ENCODE data around the gene MEF2C. TPM values are rescaled to one million over a fixed set of nuclear protein-coding genes. Genes with fewer than 3 reads are reported as not detected.
"Not testable (repeated sequence)": the region's sequence is repeated elsewhere in the genome, so short reads cannot be mapped to it uniquely, and the experiment has no call there.

MEF2C gene
- total RNA-seq, 2 donors from 2014 or later: 0.64 to 0.86 TPM

- H3K4me3 ChIP-seq (ENCODE audit: low read length); H3K9me3 Mint-ChIP-seq; H3K36me3 Mint-ChIP-seq (ENCODE audit: low read depth); H3K9ac ChIP-seq (ENCODE audit: extremely low read depth, low read length, poor library complexity, severe bottlenecking); H3K4me1 Mint-ChIP-seq; H3K27me3 Mint-ChIP-seq (ENCODE audit: insufficient read depth); H3K4me3 Mint-ChIP-seq; DNase-seq; H3K9me3 ChIP-seq (ENCODE audit: control insufficient read depth, low read length); H3K27ac ChIP-seq (ENCODE audit: low read depth, low read length); H3K36me3 ChIP-seq (ENCODE audit: control insufficient read depth, insufficient read depth, low read length); H3K4me1 ChIP-seq (ENCODE audit: control insufficient read depth, insufficient read depth, low read length); H3K27me3 ChIP-seq (ENCODE audit: control insufficient read depth, insufficient read depth, low read length, poor library complexity, severe bottlenecking); H3K27ac Mint-ChIP-seq: not testable (repeated sequence)
Measured at GRCh38 chr5:88901077-88901476, 18.1 kb upstream of the MEF2C start.

DNA sequence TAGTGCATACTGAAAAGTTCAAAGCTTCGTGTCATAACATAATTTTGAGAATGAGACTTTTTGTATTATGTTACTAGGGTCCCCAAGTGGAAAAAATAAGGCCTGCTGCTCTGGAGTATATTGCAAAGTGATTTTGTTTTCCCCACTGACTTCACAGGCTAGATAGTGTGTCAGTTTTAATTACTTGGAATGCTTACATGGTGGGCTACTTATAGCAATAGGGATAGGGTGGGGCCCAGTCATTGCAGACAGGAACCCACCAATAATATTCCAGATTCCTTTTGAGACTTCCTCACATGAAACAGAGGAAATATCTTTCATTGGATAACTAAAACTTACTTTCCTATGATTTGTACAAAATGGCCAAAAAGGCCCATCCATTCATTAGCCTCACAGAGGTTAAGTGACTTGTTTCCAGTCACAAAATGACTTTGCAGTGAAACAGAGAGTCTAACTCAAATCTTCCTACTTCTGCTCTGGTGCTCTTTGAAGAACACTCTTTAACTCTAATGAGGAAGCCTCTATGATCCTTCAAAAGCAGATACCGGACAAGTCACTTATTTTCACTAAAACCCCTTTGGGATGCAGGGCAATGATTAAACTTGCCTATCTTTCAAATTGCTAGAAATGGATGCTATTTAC, 16.2 kb upstream of the MEF2C start:
- no peaks in the 10 kb centered on the region for H3K27me3 ChIP-seq (ENCODE audit: control insufficient read depth, insufficient read depth, low read length, poor library complexity, severe bottlenecking)
- Mint-ChIP-seq H3K36me3 (ENCODE audit: low read depth) (no peaks in the 10 kb centered on the region), H3K4me1 (no peaks in the 10 kb centered on the region)

GRCh38 chr5:88897748-88898147, 14.8 kb upstream of the MEF2C start:
- H3K27ac ChIP-seq (ENCODE audit: low read depth, low read length): no peak overlapping the region
- WGBS, 2 experiments (ENCODE audit: insufficient coverage in 1 of 2, insufficient read length in 1 of 2): 64% methylated on average over 1 of the region's 1 CpG; no CpG with 5 or more reads in 1 of the 2 experiments
- no peaks in the 10 kb centered on the region for H3K27me3 Mint-ChIP-seq (ENCODE audit: insufficient read depth)

More for the DNA sequence above, 16.2 kb upstream of the MEF2C start:
- Mint-ChIP-seq H3K27me3 (ENCODE audit: insufficient read depth) (no peaks in the 10 kb centered on the region), H3K9me3 (no peaks in the 10 kb centered on the region), H3K4me3 (no peak overlapping the region), H3K27ac (no peak overlapping the region)
- H3K27ac ChIP-seq (ENCODE audit: low read depth, low read length): no peak overlapping the region
- no peaks in the 10 kb centered on the region for H3K36me3 ChIP-seq (ENCODE audit: control insufficient read depth, insufficient read depth, low read length)
- no peaks in the 10 kb centered on the region for H3K4me1 ChIP-seq (ENCODE audit: control insufficient read depth, insufficient read depth, low read length)
- DNase-seq: no peak
- TF ChIP-seq CTCF (conservative IDR thresholded peaks at IDR 0.05): no peak
- no peak overlapping the region for H3K4me3 ChIP-seq (ENCODE audit: low read length)
- H3K9ac ChIP-seq (ENCODE audit: extremely low read depth, low read length, poor library complexity, severe bottlenecking): no peak overlapping the region
- 93 to 100% methylated on average over 1 to 2 of the region's 2 CpGs for WGBS, 2 experiments (ENCODE audit: insufficient coverage in 1 of 2, insufficient read length in 1 of 2)
- H3K9me3 ChIP-seq (ENCODE audit: control insufficient read depth, low read length): no peaks in the 10 kb centered on the region

More at GRCh38 chr5:88897748-88898147, 14.8 kb upstream of the MEF2C start:
- DNase-seq: peak; percentile 60
- Mint-ChIP-seq H3K4me1 (peaks cover under 1% of the 10 kb centered on the region), H3K4me3 (no peak overlapping the region), H3K9me3 (no peaks in the 10 kb centered on the region), H3K36me3 (ENCODE audit: low read depth) (no peaks in the 10 kb centered on the region), H3K27ac (no peak overlapping the region)
- no peaks in the 10 kb centered on the region for H3K36me3 ChIP-seq (ENCODE audit: control insufficient read depth, insufficient read depth, low read length)
- H3K27me3 ChIP-seq (ENCODE audit: control insufficient read depth, insufficient read depth, low read length, poor library complexity, severe bottlenecking): no peaks in the 10 kb centered on the region
- no peak overlapping the region for H3K4me3 ChIP-seq (ENCODE audit: low read length)
- H3K4me1 ChIP-seq (ENCODE audit: control insufficient read depth, insufficient read depth, low read length): no peaks in the 10 kb centered on the region
- no peaks in the 10 kb centered on the region for H3K9me3 ChIP-seq (ENCODE audit: control insufficient read depth, low read length)
- H3K9ac ChIP-seq (ENCODE audit: extremely low read depth, low read length, poor library complexity, severe bottlenecking): no peak overlapping the region
- no peak for TF ChIP-seq CTCF (conservative IDR thresholded peaks at IDR 0.05)
